ENCODE measurements around the gene PTGIS.

The PTGIS gene

DNA sequence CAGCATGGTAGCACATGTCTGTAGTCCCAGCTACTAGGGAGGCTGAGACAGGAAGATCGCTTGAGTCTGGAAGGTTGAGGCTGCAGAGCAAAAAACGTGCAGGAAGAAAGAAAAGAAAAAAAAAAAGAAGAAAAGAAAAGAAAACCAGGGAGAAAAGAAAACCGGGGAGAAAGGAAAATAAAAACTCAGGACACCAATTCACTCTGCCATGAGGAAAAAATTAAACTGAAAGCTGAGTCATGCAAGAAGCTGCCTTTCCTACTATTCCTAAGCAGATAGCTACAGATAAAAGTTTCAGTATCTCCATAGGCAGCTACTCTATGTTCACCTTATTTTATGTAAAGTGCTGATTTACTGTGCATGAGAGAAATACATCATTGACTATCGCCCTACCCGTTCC lies 10.5 kb downstream of the PTGIS start:
- Histone ChIP-seq H3K27me3 (peaks cover 46% of the 10 kb centered on the region), H3K36me3 (no peaks in the 10 kb centered on the region), H3K4me3 (ENCODE audit: low read depth, low read length) (no peak overlapping the region), H3K9me3 (no peaks in the 10 kb centered on the region), H3K4me1 (no peaks in the 10 kb centered on the region)
- no peak for DNase-seq
- TF ChIP-seq, protein P1, sequence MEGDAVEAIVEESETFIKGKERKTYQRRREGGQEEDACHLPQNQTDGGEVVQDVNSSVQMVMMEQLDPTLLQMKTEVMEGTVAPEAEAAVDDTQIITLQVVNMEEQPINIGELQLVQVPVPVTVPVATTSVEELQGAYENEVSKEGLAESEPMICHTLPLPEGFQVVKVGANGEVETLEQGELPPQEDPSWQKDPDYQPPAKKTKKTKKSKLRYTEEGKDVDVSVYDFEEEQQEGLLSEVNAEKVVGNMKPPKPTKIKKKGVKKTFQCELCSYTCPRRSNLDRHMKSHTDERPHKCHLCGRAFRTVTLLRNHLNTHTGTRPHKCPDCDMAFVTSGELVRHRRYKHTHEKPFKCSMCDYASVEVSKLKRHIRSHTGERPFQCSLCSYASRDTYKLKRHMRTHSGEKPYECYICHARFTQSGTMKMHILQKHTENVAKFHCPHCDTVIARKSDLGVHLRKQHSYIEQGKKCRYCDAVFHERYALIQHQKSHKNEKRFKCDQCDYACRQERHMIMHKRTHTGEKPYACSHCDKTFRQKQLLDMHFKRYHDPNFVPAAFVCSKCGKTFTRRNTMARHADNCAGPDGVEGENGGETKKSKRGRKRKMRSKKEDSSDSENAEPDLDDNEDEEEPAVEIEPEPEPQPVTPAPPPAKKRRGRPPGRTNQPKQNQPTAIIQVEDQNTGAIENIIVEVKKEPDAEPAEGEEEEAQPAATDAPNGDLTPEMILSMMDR (IDR thresholded peaks at IDR 0.05; ENCODE audit: low read depth, low read length), result no peak

DNA sequence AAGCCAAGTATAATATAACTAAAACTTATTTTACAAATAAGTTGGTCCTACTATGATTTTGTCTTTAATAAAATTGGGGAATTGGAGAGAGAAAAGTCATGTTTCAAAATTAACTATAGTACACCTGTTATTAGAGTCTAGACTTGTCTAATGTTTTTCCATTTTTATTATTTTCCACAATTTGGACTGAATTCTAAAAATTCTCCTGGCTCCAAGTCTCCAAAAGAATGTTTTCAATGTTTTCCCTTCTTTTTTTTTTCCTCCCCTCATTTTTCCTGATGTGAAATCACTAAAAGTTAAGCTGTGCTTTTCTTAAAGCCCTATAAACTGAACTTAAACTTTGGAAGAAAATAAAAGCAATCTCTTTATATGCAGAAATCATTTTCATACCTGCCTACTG lies 11.3 kb downstream of the PTGIS start:
- Histone ChIP-seq H3K27me3 (peaks cover 46% of the 10 kb centered on the region), H3K4me3 (ENCODE audit: low read depth, low read length) (no peak overlapping the region)
- TF ChIP-seq, protein P1 (IDR thresholded peaks at IDR 0.05; ENCODE audit: low read depth, low read length), result no peak

DNA sequence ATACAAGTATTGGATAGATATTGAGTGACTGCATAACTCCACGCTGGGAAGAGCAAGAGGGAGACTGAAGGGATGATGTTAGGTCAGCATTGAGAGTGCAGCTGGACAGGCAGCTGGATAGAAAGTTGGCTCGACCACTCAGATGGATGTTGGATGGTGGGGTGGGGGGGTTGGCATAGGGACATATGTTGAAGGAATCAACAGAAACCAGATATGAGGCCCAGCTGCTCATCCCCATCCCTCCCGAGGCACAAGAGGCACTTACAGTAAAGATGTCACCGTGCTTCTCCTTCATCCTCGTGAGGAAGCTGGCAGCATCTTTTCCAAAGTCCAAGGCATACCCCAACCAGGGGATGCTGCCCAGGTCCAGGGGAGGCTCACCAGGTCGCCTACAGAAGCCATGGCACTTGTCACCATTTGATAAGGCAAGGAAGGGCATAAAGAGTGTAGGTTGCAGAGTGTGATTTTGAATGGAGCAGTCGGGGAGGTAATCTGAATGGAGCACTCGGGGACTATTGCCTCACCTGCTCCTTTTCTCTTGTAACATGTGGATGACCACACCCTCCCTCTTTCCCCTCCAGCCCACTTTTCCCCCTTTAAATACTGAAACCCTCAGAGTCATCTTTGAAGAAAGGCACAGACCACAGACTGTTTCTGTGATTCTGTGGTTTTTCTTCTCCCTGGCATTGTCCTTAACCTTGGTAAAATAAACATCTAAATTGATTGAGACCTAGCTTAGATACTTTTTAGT lies 18.0 kb downstream of the PTGIS start:
- Histone ChIP-seq H3K36me3 (no peaks in the 10 kb centered on the region), H3K4me1 (no peaks in the 10 kb centered on the region), H3K27me3 (peaks cover 20% of the 10 kb centered on the region), H3K4me3 (ENCODE audit: low read depth, low read length) (no peak overlapping the region), H3K9me3 (no peaks in the 10 kb centered on the region; the same call in 1 of the 2 replicates)
- TF ChIP-seq, protein P1 (IDR thresholded peaks at IDR 0.05; ENCODE audit: low read depth, low read length), result no peak
- DNase-seq, result no peak

More for the DNA sequence above, 11.3 kb downstream of the PTGIS start:
- Histone ChIP-seq H3K9me3 (no peaks in the 10 kb centered on the region), H3K4me1 (no peaks in the 10 kb centered on the region), H3K36me3 (no peaks in the 10 kb centered on the region)
- DNase-seq, result no peak

DNA sequence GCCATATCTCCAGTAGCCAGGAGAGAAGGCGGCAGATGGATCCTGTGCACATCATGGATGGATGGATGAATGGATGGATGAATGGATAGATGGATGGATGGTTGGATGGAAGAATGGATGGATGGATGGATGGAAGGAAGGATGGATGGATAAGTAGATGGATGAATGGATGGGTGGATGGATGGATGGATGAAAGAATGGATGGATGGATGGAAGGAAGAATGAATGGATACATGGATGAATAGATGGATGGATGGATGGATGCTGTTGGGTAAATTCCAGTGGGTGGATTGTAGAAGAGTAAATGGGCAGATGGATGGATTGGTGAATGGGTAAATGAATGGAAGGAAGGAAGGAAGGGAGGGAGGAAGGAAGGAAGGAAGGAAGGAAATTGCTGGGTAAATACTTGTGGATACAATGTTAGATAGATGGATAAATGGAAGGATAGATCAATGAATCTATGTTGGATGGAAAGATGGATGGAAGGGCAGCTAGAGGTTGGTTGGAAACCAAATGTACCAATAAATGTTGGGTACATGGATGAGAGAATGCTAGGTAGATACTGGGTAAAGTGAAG lies 19.5 kb downstream of the PTGIS start:
- TF ChIP-seq, protein P1 (IDR thresholded peaks at IDR 0.05; ENCODE audit: low read depth, low read length), result no peak
- DNase-seq, result no peak
- no peaks in the 10 kb centered on the region for H3K36me3 ChIP-seq
- no peak overlapping the region for H3K4me3 ChIP-seq (ENCODE audit: low read depth, low read length)
- H3K4me1 ChIP-seq, result no peaks in the 10 kb centered on the region
- H3K27me3 ChIP-seq, result peaks cover 9% of the 10 kb centered on the region; the same call in 1 of the 2 replicates
- no peaks in the 10 kb centered on the region; the same call in 1 of the 2 replicates for H3K9me3 ChIP-seq

DNA sequence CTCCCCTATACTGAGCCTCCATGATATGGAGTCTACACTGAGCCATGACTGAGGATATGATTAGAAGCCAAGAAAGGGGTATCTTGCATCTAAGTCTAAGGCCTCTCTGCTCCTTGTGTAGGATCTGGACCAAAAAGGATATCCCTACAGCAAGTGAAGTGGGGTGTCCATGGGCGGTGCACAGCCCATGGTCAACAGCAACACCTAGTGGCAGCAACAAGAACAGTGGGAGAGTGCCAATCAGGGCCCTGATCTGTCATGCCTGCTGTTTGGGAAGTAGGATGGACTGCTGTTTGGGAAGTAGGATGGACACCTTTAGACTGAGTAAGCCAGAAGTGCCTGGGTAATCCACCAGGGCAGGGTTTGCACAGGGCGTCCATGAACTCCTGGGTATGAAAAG lies 22.4 kb downstream of the PTGIS start:
- no peaks in the 10 kb centered on the region for H3K4me1 ChIP-seq
- H3K27me3 ChIP-seq, result 0 out of 2 replicates have a peak, but pooled peaks cover 3% of the 10 kb centered on the region
- H3K9me3 ChIP-seq, result no peaks in the 10 kb centered on the region; the same call in 1 of the 2 replicates
- no peaks in the 10 kb centered on the region for H3K36me3 ChIP-seq
- no peak overlapping the region for H3K4me3 ChIP-seq (ENCODE audit: low read depth, low read length)
- TF ChIP-seq, protein P1 (IDR thresholded peaks at IDR 0.05; ENCODE audit: low read depth, low read length), result peak; percentile 56
- no peak for DNase-seq

DNA sequence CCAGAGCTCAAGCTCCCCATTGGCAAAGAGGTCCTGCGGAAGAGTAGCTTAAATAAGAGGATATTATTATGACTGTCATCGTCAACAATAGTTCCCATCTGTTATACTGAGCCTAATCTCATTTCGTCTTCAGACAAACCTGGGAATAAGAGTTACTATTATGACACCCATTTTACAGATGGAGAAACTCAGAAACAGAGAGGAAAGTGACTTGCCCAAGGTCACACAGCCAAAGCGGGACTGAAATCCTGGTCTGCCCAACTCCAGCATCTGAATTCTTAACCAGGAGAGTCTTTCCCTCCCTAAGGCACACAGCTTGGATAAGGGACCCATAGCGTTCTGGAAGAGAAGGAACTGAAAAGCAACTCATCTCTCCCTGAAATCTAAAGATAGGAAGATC lies 23.4 kb downstream of the PTGIS start:
- DNase-seq, result no peak
- no peaks in the 10 kb centered on the region for H3K27me3 ChIP-seq
- TF ChIP-seq, protein P1 (IDR thresholded peaks at IDR 0.05; ENCODE audit: low read depth, low read length), result no peak
- H3K36me3 ChIP-seq, result no peaks in the 10 kb centered on the region
- no peaks in the 10 kb centered on the region for H3K4me1 ChIP-seq
- no peaks in the 10 kb centered on the region; the same call in 1 of the 2 replicates for H3K9me3 ChIP-seq
- H3K4me3 ChIP-seq (ENCODE audit: low read depth, low read length), result no peak overlapping the region

All from BE2C (cell line).